ENCODE measurements around the gene CKAP2L.

DNA sequence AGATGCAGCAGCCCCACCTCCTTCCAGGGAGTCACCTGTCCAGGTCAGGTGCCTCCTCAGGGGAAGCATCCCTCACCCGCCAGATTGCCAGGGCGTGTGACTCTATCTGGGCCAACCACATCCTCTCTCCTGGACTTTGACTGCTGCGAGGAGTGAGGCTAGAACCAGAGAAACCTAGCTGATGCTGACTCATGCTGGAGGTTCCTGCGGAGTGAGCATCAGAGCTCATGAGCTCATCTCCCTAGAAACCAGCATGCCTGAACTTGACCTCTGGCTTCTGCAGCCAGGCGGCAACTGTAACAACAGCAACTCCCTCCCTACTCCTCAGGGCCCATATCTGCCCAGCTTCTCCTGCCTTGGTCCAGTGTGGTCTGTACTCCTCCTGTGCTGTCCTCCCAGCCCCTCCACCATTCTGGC, 71.9 kb downstream of the CKAP2L start:
- TF ChIP-seq POLR2A (IDR thresholded peaks at IDR 0.05; ENCODE audit: low read length) (no peak), GATA1 (IDR thresholded peaks at IDR 0.05; ENCODE audit: low read depth, low read length) (no peak)
